B cell (primary cell): Measurements from ENCODE around the gene SIM1. TPM values are rescaled to one million over a fixed set of nuclear protein-coding genes. Genes with fewer than 3 reads are reported as not detected.

Experiments used
- ATAC-seq: fragments of 200-7000 bp; cut with Tn5 transposase; one replicate; pipeline ENCODE4 v1.10.0; 2021; ENCODE audit warnings: low read depth, mild to moderate bottlenecking, moderate number of reproducible peaks, moderate library complexity
- CTCF ChIA-PET: fragments of 350-600 bp; sonication (Branson Sonifier 250); formaldehyde crosslinking; loops from one replicate; lab custom pipeline; 2021; ENCODE audit warnings: antibody characterized with exemption, inconsistent platforms; lab: Charles Lee
- POLR2A ChIA-PET: fragments of 350-600 bp; sonication (Branson Sonifier 250); formaldehyde crosslinking; loops from one replicate; lab custom pipeline; 2021; ENCODE audit warnings: antibody characterized with exemption; lab: Charles Lee
- DNase-seq: peaks from one replicate; pipeline ENCODE4 v3.0.0; 2013
- H2AFZ ChIP-seq: 2 replicates; pipeline ENCODE4 v1.6.1; 2012; ENCODE audit warnings: mild to moderate bottlenecking, low read depth, low read length; ENCODE audit not compliant: insufficient read depth, poor library complexity, severe bottlenecking
- H3K27ac ChIP-seq, 2 donors: 1 replicate in 1 of 2; 2 replicates in 1 of 2; pipeline ENCODE4 v1.5.1; 2012 to 2013; ENCODE audit warnings: low read length in 2 of 2, mild to moderate bottlenecking in 2 of 2, moderate library complexity in 1 of 2
- H3K27me3 ChIP-seq, 4 experiments: fragments of 200-600 bp in 1 of 4; sonication (generic) in 1 of 4; replicated peaks in 1 of 4; 1 replicate in 2 of 4; 2 replicates in 2 of 4; pipeline versions ENCODE4 v1.6.1 to v1.7.0; 2013 to 2016; ENCODE audit warnings: low read length in 3 of 4, mild to moderate bottlenecking in 2 of 4, mixed read lengths in 1 of 4, moderate library complexity in 1 of 4; ENCODE audit not compliant: insufficient read depth in 4 of 4, control insufficient read depth in 3 of 4; ENCODE audit errors: control extremely low read depth in 1 of 4
- H3K36me3 ChIP-seq, 2 experiments: replicated peaks in 1 of 2; 1 replicate in 1 of 2; 2 replicates in 1 of 2; pipeline versions ENCODE4 v1.6.1 to v1.7.1; 2013; ENCODE audit warnings: low read length in 1 of 2; ENCODE audit not compliant: insufficient read depth in 2 of 2, control insufficient read depth in 1 of 2; ENCODE audit errors: control extremely low read depth in 1 of 2, extremely low read depth in 1 of 2
- H3K4me1 ChIP-seq, 2 donors: fragments of 200-600 bp in 1 of 2; sonication (generic) in 1 of 2; 1 replicate in 1 of 2; 2 replicates in 1 of 2; pipeline versions ENCODE4 v1.5.1 to v1.6.1; 2013 to 2017; ENCODE audit warnings: low read length in 2 of 2; ENCODE audit not compliant: control insufficient read depth in 2 of 2, insufficient read depth in 2 of 2
- H3K4me2 ChIP-seq: replicated peaks from 2 replicates; pipeline ENCODE3; 2012; ENCODE audit warnings: mild to moderate bottlenecking, low read depth, low read length; ENCODE audit not compliant: poor library complexity, severe bottlenecking
- H3K4me3 ChIP-seq, 5 experiments: fragments of 200-600 bp in 1 of 5; sonication (generic) in 1 of 5; 1 replicate in 3 of 5; 2 replicates in 2 of 5; pipeline versions ENCODE4 v1.5.1 to v1.7.0; 2011 to 2016; ENCODE audit warnings: low read length in 4 of 5, mild to moderate bottlenecking in 4 of 5, low read depth in 2 of 5, control low read depth in 1 of 5, moderate library complexity in 1 of 5; ENCODE audit not compliant: insufficient read depth in 1 of 5; ENCODE audit errors: control extremely low read depth in 1 of 5, extremely low read depth in 1 of 5
- H3K79me2 ChIP-seq: fragments of 200-600 bp; sonication (generic); one replicate; pipeline ENCODE4 v1.6.0; 2016; ENCODE audit warnings: low read length; ENCODE audit not compliant: control insufficient read depth, insufficient read depth
- H3K9ac ChIP-seq: fragments of 200-600 bp; sonication (generic); 2 replicates; pipeline ENCODE4 v1.6.1; 2017; ENCODE audit warnings: mild to moderate bottlenecking, low read length, moderate library complexity
- H3K9me3 ChIP-seq, 3 donors: one replicate each; pipeline versions ENCODE4 v1.6.1 to v1.7.1; 2013; ENCODE audit warnings: low read length in 2 of 3; ENCODE audit not compliant: control insufficient read depth in 2 of 3, insufficient read depth in 1 of 3; ENCODE audit errors: control extremely low read depth in 1 of 3
- H4K20me1 ChIP-seq: 2 replicates; pipeline ENCODE4 v1.6.0; 2012; ENCODE audit warnings: mild to moderate bottlenecking, low read length; ENCODE audit not compliant: insufficient read depth, control insufficient read depth, poor library complexity, severe bottlenecking
- H3K27ac Mint-ChIP-seq: one replicate; pipeline ENCODE4 v1.8.0; 2021; ENCODE audit warnings: mixed read lengths
- H3K27me3 Mint-ChIP-seq: one replicate; pipeline ENCODE4 v1.8.0; 2021; ENCODE audit warnings: mixed read lengths
- H3K4me1 Mint-ChIP-seq: one replicate; pipeline ENCODE4 v1.8.0; 2021; ENCODE audit warnings: mixed read lengths
- H3K4me3 Mint-ChIP-seq: one replicate; pipeline ENCODE4 v1.8.0; 2021; ENCODE audit warnings: mixed read lengths
- H3K9me3 Mint-ChIP-seq: one replicate; pipeline ENCODE4 v1.8.0; 2022; ENCODE audit warnings: mixed read lengths; ENCODE audit not compliant: insufficient read depth
- CTCF ChIP-seq: fragments of 200-600 bp; IDR thresholded peaks from one replicate; pipeline ENCODE4 v1.8.0; 2022; ENCODE audit warnings: antibody characterized with exemption, mild to moderate bottlenecking
- EZH2 ChIP-seq: IDR thresholded peaks from 2 replicates; pipeline ENCODE4 v1.6.1; 2012; ENCODE audit warnings: borderline replicate concordance, low read depth, mild to moderate bottlenecking, moderate library complexity, low read length; ENCODE audit not compliant: insufficient read depth, poor library complexity, severe bottlenecking
- WGBS: methylation state at CpG from one replicate; pipeline ENCODE4 v1.1.5; 2013; ENCODE audit warnings: missing lambda C conversion rate; ENCODE audit not compliant: insufficient coverage; 5-methylcytosine and 5-hydroxymethylcytosine counted together
- intact Hi-C: fragments of 100-400 bp; cut with micrococcal nuclease; formaldehyde crosslinking; loops from one replicate; pipeline ENCODE4 v1.10.0; 2022
- polyA plus RNA-seq: library from polyadenylated mRNA; depleted of rRNA; stranded (reverse); fragments of >200 nt; gene quantifications from 2 replicates; pipeline ENCODE4 v1.2.3, GENCODE V29; 2012
- total RNA-seq, 2 donors: library from RNA; stranded (reverse); fragments of 120-200 nt in 1 of 2; gene quantifications; 1 replicate in 1 of 2; 2 replicates in 1 of 2; pipeline versions ENCODE4 v1.2.3 to v1.2.4, GENCODE V29; 2013 to 2022

SIM1 gene
- total and polyA plus RNA-seq, 2 donors (not counting 1 experiment from before 2014, with no cell fraction given), result not detected

GRCh38 chr6:100378576-100378975 is 86.1 kb downstream of the SIM1 start:
- Mint-ChIP-seq H3K4me3 (no peak overlapping the region), H3K4me1 (no peaks in the 10 kb centered on the region), H3K9me3 (no peaks in the 10 kb centered on the region), H3K27ac (no peak overlapping the region), H3K27me3 (no peaks in the 10 kb centered on the region)
- no peak overlapping the region for H3K4me2 ChIP-seq
- DNase-seq, result no peak
- no peak overlapping the region for H2AFZ ChIP-seq
- intact Hi-C loops, result no loop called here
- POLR2A ChIA-PET, result no interaction called here
- H3K9ac ChIP-seq, result no peak overlapping the region
- WGBS, result no CpG with 5 or more reads among the region's 2 CpGs
- H3K4me3 ChIP-seq, result no peak overlapping the region
- TF ChIP-seq CTCF (no peak), EZH2 (no peak)
- no peak overlapping the region for H3K27ac ChIP-seq
- H3K27me3 ChIP-seq, result no peaks in the 10 kb centered on the region
- H3K4me1 ChIP-seq, result no peaks in the 10 kb centered on the region
- no peaks in the 10 kb centered on the region for H3K36me3 ChIP-seq
- H4K20me1 ChIP-seq, result no peaks in the 10 kb centered on the region
- peaks cover 0 to 1% (median 0%) of the 10 kb centered on the region in 3 donors for H3K9me3 ChIP-seq
- H3K79me2 ChIP-seq, result no peaks in the 10 kb centered on the region
- CTCF ChIA-PET, result no interaction called here
- ATAC-seq, result no peak

GRCh38 chr6:100376103-100376502 is 88.6 kb downstream of the SIM1 start:
- H3K4me3 Mint-ChIP-seq, result no peak overlapping the region
- H3K36me3 ChIP-seq, result no peaks in the 10 kb centered on the region
- no peak overlapping the region for H3K4me3 ChIP-seq
- H3K4me1 Mint-ChIP-seq, result no peaks in the 10 kb centered on the region
- H3K9ac ChIP-seq, result no peak overlapping the region
- no peak overlapping the region for H2AFZ ChIP-seq
- CTCF ChIA-PET, result no interaction called here
- ATAC-seq, result no peak
- no peaks in the 10 kb centered on the region for H3K9me3 Mint-ChIP-seq
- POLR2A ChIA-PET, result no interaction called here
- DNase-seq, result no peak
- no peaks in the 10 kb centered on the region for H3K4me1 ChIP-seq
- H3K27ac ChIP-seq, result no peak overlapping the region
- no peaks in the 10 kb centered on the region for H3K27me3 Mint-ChIP-seq
- TF ChIP-seq CTCF (no peak), EZH2 (no peak)
- no peaks in the 10 kb centered on the region for H3K27me3 ChIP-seq
- H3K27ac Mint-ChIP-seq, result no peak overlapping the region
- H3K9me3 ChIP-seq, result peaks cover 0 to 1% (median 0%) of the 10 kb centered on the region in 3 donors
- 17% methylated on average over 3 of the region's 3 CpGs for WGBS
- no peak overlapping the region for H3K4me2 ChIP-seq
- H4K20me1 ChIP-seq, result no peaks in the 10 kb centered on the region
- no peaks in the 10 kb centered on the region for H3K79me2 ChIP-seq
- intact Hi-C loops, result no loop called here
